NCI-H2227 (cell line): ENCODE results near the gene ABHD8.
"Not testable (repeated sequence)": the region's sequence is repeated elsewhere in the genome, so short reads cannot be mapped to it uniquely, and the experiment has no call there.

ENCODE experiments used
- DNase-seq: peaks from one replicate; lab custom pipeline; 2025; ENCODE audit not compliant: unreplicated experiment; lab: John Stamatoyannopoulos, UW

ABHD8 gene

GRCh38 chr19:17302391-17303166 lies 646 bp downstream of the ABHD8 start:
- DNase-seq: peak; percentile 27

GRCh38 chr19:17300992-17301619 lies 2.1 kb downstream of the ABHD8 start:
- no peak for DNase-seq

DNA sequence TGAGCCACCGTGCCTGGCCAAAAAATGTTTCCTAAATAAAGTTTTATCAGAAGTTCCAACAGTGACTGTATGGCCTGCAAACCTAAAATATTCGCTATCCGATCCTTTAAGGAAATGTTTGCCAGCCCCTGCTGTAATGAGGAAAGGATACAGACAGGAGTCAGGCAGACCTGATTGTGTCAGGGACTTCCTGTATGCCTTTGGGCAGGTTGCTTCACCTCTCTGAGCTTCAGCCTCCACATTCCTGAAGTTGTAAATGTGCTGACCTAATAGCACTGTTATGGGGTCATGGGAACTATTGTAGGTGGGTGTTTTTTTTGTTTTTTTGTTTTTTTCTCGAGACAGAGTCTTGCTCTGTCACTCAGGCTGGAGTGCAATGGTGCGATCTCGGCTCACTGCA lies 6.2 kb downstream of the ABHD8 start:
- DNase-seq: no peak

GRCh38 chr19:17296273-17296672 lies 7.0 kb downstream of the ABHD8 start:
- no peak for DNase-seq

DNA sequence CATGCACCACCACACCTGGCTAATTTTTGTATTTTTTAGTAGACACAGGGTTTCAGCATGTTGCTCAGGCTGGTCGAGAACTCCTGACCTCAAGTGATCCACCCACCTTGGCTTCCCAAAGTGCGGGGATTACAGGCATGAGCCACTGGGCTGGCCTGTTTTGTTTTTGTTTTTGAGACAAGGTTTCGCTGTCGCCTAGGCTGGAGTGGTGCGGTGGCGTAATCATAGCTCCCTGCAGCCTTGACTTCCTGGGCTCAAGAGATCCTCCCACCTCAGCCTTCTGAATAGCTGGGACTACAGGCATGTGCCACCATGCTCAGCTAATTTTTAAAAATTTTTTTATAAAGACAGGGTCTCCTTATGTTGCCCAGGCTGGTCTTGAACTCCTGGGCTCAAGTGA lies 7.7 kb downstream of the ABHD8 start:
- DNase-seq: not testable (repeated sequence)

- DNase-seq: no peak
Observed at GRCh38 chr19:17294051-17294891, 9.0 kb downstream of the ABHD8 start.

DNA sequence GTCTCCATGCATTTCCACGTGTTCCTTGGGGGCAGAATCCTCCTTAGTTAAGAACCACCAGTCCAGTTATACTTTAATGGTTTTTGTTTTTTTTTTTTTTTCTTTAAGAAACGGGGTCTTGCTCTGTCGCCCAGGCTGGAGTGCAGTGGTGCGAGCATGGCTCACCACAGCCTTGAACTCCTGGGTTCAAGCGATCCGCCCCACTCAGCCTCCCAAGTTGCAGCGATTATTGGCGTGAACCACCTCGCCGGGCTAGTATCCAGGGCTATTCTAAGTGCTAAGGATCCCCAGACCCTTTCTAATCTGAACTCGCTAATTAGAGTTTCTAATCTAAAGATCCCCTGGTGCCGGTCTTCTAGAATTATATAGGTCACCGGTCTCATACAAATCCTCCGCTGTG lies 9.6 kb downstream of the ABHD8 start:
- DNase-seq: no peak

GRCh38 chr19:17292301-17293074 lies 10.7 kb downstream of the ABHD8 start:
- no peak for DNase-seq

DNA sequence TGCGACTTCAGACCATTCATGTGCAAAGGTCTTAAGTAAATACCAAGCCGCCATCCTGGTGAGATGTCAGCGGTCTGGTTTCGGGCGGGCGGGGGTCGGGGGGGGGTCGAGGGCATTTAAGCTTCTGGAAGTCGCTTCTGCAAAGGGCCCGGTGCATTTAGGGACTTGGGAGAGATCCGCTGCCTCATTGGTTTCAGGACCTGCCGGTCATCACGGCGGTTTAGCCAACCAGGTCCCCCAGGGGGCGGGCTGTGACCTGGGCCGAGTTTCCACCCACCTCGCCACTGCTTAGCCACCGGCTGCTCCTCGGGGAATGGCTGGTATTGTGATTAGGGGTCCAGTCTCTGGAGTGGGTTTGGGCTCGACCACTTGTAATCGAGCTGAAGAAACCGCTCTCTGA lies 13.7 kb downstream of the ABHD8 start:
- peak; percentile 65 for DNase-seq

- DNase-seq: no peak
Observed at GRCh38 chr19:17286752-17287151, 16.5 kb downstream of the ABHD8 start.

GRCh38 chr19:17286263-17286662 lies 17.0 kb downstream of the ABHD8 start:
- no peak for DNase-seq

GRCh38 chr19:17285415-17286135 lies 17.6 kb downstream of the ABHD8 start:
- no peak for DNase-seq

DNA sequence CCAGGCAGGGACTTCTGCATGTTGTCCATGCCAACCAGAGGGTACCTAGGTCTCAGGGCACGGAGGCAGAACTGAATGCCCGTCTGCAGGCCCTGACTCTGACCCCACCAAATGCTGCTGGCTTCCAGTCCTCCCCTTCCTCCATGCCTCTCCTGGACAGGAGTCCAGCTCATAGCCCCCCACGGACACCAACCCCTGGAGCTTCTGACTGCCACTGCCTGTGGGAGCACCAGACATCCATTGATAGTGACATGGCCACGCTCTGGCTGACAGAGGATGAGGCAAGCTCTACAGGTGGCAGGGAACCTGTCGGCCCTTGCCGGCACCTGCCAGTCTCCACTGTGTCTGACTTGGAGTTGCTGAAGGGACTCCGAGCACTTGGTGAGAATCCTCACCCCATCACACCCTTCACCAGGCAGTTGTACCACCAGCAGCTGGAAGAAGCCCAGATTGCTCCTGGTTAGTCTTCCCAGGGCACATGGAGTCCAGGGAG lies 19.7 kb downstream of the ABHD8 start:
- DNase-seq: no peak

DNA sequence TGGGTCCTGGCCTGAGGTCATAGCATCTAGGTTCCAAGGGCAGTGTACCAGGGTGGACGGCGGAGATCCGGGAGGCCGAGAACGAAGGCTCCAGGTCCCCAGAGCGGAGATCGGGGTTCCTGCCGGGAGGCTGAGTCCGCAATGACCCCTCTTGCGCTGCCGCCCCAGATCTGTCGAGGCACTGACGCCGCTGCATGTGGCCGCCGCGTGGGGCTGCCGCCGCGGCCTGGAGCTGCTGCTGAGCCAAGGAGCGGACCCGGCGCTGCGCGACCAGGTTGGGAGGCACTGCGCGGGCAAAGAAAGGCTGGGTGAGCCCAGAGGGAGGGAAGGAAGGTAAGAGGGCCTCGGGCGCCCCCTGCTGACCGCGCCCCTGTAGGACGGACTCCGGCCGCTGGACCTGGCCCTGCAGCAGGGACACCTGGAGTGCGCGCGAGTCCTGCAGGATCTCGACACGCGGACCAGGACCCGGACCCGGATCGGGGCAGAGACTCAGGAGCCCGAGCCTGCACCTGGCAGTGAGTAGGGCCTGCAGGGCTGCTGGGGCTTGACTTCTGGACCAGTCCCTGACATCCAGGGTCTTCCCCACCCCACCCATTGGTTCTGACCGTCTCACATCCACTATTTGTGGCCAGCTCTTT lies 20.6 kb downstream of the ABHD8 start:
- DNase-seq: peak; percentile 78

DNA sequence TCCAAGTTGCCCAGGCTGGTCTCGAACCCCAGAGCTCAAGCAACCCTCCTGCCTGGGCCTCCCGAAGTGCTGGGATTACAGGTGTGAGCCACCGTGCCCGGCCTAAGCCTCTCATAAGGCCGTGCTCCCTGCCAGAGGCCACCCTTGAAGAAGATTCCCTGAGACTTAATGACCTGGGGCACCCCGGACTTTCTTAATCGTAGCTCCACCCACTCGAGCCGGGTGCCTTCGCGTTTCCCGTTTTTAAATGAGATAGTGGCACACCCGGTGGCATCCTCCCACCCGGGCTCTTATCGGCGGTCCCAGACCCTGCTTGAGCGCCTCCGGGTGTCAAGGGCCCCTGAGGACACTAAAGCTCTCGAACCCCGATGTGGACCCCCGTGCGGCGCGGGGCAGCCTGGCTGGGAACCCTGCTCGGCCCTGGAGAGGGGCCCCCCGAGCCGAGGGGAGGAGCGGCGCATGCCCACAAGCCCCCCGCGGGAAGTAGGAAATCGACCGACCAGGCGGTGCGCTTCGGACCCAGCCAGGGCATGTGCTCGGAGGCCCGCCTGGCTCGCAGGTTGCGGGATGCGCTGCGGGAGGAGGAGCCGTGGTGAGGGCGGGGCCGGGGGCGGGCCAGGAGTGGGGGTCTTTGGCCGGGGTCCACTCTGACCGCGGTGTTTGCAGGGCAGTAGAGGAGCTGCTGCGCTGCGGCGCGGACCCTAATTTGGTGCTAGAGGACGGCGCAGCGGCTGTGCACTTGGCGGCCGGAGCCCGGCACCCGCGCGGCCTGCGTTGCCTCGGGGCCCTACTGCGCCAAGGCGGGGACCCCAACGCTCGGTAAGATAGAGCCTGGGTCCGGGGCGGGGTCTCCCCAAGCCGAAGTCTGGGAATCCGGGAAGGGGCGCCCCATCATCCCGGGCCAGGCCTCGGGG lies 21.6 kb downstream of the ABHD8 start, which contains the start of gene ANKLE1:
Gene ANKLE1, plus strand, starts transcription at position 511 of the 914 bp plus-strand sequence. Its CDS starts 20 bp downstream, at position 531.
- peak; percentile 77 for DNase-seq

- no peak for DNase-seq
Observed at GRCh38 chr19:17279436-17279835, 23.8 kb downstream of the ABHD8 start.

DNA sequence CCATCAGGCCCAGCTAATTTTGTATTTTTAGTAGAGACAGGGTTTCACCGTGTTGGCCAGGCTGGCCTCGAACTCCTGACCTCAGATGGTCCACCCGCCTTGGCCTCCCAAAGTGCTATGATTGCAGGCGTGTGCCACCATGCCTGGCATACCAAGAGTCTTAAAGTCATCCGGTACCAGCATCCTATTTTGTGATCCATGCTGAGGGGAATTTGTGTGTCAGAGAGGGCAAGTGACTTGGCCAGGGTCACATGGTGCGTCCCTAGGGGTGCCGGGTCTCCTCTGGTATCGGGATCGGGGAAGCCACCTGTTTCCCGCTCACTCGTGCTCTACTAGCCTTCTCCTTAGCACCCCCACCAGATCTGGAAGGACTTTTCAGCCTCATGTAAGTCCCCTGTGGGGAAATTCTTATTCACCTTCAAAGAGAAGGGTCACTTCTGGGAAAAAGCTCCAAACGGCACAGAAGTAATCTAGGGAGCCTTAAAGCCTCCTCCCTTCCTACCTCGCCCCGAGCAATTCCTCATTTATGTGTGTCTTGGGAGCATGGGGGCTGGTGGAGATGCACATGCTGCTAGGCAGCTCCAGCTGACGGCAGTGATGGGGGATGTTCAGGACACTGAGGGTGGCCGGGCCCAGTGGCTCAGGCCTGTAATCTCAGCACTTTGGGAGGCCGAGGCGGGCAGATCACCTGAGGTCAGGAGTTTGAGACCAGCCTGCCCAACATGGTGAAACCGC lies 27.6 kb downstream of the ABHD8 start:
- no peak for DNase-seq

GRCh38 chr19:17274892-17275291 lies 28.3 kb downstream of the ABHD8 start:
- DNase-seq: not testable (repeated sequence)
